GM19035 (cell line): ENCODE data around the gene ZDHHC16.
"Not testable (repeated sequence)": the region's sequence is repeated elsewhere in the genome, so short reads cannot be mapped to it uniquely, and the experiment has no call there.

Source experiments
- ATAC-seq: cut with Tn5 transposase; IDR thresholded peaks from one replicate; pipeline ENCODE4 v1.9.1; 2021; ENCODE audit not compliant: unreplicated experiment

Gene ZDHHC16

GRCh38 chr10:97445722-97446639 lies at the start of gene ZDHHC16, which contains the start of gene EXOSC1:
TSS of gene ZDHHC16 (plus strand) at chr10:97446175. CDS start at chr10:97451676, 5,501 bp downstream.
TSS of gene EXOSC1 (minus strand) at chr10:97446006. CDS start at chr10:97445985, 21 bp downstream.
- peak; percentile 94 for ATAC-seq

DNA sequence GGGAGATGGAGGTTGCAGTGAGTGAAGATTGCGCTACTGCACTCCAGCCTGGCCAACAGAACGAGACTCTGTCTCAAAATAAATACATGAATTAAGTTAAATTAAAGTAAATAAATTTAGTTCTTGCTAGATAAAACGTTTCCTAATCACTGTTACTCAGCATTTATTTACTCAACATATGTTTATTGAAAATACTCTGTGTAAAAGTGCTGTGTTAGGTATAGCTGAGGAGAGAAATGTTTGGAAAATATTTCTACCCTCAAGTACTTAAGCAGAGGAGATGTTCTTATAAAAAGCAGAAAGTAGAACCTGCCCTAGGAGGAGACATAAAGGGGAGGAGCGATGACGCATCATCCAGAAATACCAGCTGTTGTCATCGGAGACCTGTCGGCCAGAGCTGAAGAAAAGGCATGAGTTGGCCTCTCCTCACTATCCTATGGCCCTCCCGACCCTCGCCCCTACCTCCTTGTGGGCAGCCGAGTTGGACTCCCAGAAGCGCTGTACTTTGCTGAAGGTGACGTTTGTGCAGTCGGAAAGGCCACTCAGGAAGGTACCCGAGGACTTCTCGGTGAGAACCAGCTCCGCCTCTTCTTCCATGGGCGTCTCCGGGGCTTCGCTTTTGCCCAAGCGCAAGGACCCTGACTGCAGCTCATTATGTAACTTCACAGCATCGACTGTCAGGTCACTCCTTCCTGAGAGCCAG lies 46.0 kb upstream of the ZDHHC16 start:
- ATAC-seq = peak; percentile 52

DNA sequence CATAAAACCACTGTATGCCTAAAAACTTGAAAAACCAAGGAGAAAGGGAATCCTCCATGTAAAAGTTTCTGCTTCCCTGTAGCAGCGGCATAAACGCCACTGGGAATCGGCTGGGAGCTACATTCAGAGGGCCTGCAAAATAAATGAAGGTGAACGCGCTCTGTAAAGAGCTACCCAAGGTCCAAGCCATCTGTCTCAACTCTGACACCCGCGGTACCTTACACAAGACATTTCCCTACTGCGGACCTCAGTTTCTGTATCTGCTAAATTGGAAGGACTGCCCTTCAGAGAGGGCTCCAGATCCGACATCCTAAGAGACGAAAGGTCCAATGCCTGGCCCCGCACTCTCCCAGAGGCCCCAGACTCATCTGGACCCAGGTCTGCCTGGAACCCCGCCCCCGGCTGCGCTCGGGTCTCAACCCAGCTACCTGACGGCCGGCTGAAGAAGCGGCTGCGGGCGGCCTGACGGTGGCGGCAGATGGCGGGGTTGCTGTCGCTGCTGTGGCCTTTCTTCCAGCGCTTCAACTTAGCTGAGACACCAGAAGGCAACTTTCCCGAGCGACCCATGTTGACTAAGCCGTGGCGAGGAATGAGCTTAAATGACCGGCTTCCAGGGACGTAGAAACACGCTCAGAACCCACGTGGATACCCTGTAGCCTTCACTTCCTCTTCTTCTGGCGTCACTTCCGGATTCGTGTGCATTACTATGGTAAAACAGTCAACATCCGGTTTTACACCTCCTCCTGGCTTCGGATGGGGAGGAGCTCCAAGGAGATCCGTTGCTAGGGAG lies 45.1 kb upstream of the ZDHHC16 start, which contains the start of gene RRP12:
Gene RRP12, minus strand, starts transcription at position 676 of the 790 bp plus-strand sequence. Its CDS starts 109 bp downstream, at position 567.
- peak; percentile 96 for ATAC-seq

GRCh38 chr10:97401455-97401919 lies 44.5 kb upstream of the ZDHHC16 start:
- no peak for ATAC-seq

- ATAC-seq = no peak
Measured at GRCh38 chr10:97404044-97404443, 41.9 kb upstream of the ZDHHC16 start.

GRCh38 chr10:97406064-97406463 lies 39.9 kb upstream of the ZDHHC16 start:
- no peak for ATAC-seq

DNA sequence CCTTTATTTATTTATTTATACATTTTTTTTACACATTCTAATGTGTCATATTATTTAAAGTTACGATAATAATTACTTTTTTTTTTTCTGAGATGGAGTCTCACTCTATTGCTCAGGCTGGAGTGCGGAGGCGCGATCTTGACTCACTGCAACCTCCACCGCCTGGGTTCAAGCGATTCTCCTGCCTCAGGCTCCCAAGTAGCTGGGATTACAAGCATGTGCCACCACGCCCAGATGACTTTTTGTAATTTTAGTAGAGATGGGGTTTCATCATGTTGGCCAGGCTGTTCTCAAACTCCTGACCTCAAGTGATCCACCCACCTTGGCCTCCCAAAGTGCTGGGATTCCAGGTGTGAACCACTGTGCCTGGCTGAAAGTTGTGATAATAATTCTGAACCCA lies 39.5 kb upstream of the ZDHHC16 start:
- not testable (repeated sequence) for ATAC-seq

- ATAC-seq = peak; percentile 95
Measured at GRCh38 chr10:97407211-97407951, 38.6 kb upstream of the ZDHHC16 start.

DNA sequence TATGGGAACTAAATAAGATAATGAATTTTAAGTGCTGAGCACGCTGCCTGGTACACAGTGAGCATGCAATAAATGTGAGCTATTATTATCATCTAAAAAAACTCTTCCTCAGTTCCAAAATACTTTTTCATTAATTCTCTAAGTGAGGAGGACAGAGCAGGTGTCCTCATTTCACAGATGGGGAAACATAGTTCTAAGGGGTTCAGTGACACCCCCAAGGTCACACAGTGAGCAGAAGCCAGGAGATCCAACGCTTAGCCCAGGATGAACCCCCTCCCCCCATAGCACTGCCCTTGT lies 38.1 kb upstream of the ZDHHC16 start:
- ATAC-seq = no peak

GRCh38 chr10:97408496-97408992 lies 37.4 kb upstream of the ZDHHC16 start:
- ATAC-seq = no peak

GRCh38 chr10:97411406-97411805 lies 34.6 kb upstream of the ZDHHC16 start:
- ATAC-seq = no peak

- ATAC-seq = no peak
Measured at GRCh38 chr10:97412891-97413304, 33.1 kb upstream of the ZDHHC16 start.

- no peak for ATAC-seq
Measured at GRCh38 chr10:97416565-97416964, 29.4 kb upstream of the ZDHHC16 start.

DNA sequence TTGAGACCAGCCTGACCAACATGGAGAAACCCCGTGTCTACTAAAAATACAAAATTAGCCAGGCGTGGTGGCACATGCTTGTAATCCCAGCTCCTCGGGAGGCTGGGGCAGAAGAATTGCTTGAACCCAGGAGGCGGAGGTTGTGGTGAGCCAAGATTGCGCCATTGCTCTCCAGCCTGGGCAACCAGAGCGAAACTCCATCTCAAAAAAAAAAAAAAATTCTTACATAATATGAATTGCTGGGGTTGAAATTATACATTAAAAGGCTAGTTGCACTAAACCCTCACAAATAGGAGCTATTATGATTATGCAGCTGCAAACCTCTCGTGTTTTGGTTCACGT lies 22.2 kb upstream of the ZDHHC16 start:
- ATAC-seq = not testable (repeated sequence)

DNA sequence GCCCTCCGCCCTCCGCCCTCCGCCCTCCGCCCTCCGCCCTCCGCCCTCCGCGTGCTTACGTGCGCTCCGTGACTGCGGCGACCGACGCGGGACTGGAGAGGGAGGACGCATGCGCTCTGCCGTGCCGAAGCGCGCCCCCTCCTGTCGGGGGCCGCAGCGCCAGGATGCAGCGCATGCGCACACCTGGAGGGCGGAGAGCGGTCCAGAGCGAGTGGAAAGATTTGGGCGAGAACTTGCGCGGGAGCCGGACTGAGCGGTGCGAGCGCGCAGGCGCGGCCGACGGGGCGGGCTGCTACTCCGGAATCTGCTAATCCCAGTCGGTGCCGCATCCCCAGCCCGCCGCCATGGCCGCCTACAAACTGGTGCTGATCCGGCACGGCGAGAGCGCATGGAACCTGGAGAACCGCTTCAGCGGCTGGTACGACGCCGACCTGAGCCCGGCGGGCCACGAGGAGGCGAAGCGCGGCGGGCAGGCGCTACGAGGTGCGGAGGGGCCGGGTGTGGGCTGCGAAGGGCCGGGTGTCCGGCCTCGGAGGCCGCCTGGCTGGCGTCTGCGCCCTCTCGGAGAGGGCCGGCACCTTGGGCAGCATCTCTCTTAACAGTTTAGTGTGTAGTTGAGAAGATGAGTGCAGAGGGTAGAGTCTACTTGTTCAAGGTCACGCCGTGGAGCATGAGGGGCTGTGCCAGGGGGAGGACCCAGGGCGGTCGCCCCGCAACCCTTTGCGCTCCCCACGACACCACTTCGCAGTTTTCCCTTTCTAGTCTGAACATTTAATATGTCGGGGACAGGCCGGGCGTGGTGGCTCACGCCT lies 19.8 kb upstream of the ZDHHC16 start, which contains the start of gene PGAM1:
Gene PGAM1, plus strand, starts transcription at position 228 of the 812 bp plus-strand sequence. Its CDS starts 117 bp downstream, at position 345.
- peak; percentile 86 for ATAC-seq

DNA sequence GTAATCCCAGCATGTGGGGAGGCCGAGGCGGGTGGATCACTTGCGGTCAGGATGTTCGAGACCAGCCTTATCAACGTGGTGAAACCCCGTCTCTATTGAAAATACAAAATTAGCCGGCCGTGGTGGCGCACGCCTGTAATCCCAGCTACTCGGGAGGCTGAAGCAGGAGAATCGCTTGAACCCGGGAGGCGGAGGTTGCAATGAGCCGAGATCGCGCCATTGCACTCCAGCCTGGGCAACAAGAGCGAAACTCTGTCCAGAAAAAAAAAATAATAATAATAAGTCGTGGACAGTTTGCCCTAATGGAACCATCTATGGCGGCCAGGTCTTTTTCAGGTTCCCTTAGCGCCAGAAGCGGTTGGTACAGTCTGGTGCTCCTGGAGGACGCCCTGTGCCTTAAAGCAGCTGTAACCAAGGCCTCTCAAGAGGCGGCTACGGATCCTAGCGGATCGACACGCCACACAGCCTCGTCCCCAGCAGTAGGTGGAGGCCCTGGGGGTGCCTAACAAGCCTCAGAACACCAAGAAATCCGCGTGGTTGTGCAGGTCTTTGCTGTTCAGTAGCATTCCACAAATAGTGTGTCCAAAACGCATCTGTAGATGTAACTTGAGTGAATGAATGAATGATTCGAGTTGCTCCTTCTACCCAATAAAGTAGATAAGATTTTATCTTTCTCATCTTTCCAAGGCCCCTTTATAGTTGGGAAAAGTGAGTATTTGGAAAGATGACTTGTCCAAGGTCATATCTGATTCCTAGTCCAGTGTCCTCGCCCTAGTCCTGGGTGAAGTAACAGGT lies 19.0 kb upstream of the ZDHHC16 start:
- no peak for ATAC-seq

DNA sequence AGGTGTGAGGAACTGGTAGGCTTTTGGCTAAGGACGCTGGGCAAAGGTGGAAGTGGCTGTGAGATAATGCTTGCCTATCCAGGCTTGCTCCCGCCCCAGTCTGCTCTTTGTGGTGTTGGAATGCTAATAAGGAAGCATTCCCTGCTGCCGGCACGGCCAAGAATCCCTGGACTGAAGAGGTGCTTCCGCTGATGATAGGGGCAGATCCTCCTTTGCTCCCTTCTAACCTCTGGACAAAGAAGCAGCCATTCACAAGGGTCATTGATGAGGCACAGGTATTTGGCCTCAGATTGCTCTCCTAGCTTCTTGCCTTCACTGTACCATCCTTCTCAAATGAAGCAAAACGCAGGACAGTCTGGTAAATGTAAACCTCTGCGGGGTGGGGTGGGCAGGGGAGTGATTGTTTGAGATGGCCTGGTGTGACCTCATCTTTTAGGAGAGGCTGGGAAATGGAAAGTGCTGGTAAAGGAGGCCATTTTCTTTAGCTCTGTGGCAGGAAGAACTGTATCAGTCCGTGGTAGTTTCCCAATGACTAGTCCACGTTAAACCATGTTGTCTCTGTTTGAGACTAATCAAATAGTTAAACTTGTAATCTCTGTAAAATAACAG lies 18.3 kb upstream of the ZDHHC16 start:
- ATAC-seq = no peak

- ATAC-seq = no peak
Measured at GRCh38 chr10:97428572-97428981, 17.4 kb upstream of the ZDHHC16 start.
